NCI-H1092 (cell line): ENCODE measurements around the gene CDK13.
"Not testable (repeated sequence)": the region's sequence is repeated elsewhere in the genome, so short reads cannot be mapped to it uniquely, and the experiment has no call there.

Source experiments
- DNase-seq: peaks from one replicate; lab custom pipeline; 2025; lab: John Stamatoyannopoulos, UW

The CDK13 gene

DNA sequence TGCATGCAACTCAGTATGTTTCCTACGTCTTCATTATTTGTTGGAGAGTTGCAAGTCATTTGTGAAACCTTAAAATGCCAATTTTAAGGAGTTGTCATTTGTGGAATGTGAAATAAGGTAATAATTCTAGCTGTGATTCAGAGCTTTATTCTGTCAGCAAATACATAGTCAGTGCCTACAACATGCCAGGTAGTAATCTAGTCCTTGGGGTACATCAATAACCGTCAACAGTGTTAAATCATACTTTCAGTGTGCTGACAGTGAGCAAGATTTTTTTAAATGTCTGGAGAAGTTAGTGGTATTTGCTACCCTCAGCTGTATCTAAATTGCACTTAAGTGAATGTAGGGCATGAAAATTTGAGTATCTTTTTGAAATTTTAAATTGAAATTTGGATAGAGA lies 147.7 kb downstream of the CDK13 start:
- no peak for DNase-seq

DNA sequence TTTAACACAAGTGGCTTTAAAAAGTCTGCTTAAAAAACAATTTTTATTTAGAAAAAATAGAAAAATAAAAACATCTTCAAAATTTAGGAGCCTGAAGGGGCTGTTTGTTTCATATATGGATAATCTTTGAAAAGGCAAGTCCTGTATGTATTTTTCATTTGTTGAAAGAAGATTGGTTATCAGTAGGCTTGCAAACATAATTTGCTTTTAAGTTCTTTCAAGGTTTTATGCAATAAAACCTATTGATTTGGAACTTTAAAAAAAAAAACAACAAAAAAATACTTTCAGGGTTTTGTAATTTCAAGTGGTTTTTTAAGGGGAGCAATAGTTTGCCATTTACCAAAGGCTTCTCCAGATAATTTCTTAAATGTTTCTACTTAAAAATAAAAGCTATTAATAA lies 148.8 kb downstream of the CDK13 start:
- DNase-seq: no peak

GRCh38 chr7:40099837-40100236 lies 149.8 kb downstream of the CDK13 start:
- no peak for DNase-seq

DNA sequence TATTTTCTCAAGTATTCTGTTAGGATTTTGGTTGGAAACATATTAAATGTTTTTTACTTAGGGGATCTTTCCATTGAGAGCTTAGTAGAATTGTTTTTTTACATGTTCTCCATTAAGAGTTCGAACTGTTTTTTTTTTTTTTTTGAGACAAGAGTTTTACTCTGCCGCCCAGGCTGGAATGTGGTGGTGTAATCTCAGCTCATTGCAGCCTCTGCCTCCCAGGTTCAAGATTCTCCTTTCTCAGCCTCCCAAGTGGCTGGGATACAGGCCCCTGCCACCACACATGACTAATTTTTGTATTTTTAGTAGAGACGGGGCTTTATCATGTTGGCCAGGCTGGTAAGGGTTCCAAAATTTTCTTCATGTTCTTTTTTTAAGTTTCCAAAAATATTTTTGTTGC lies 151.1 kb downstream of the CDK13 start:
- no peak for DNase-seq

DNA sequence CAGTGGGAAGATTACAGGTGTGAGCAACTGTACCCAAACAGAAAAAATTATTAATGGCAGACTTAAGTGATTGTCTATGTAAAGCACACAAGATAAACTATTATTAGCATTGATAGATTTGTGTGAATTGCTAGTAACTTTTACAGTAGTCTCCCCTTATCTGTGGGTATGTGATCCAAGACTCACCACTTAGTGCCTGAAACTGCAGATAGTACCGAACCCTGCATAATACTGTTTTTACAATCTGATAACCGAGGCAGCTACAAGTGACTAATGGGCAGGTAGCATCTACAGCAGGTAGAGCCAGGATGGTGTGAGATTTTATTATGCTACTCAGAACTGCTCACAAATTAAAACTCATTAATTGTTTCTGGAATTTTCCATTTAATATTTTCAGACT lies 152.8 kb downstream of the CDK13 start:
- DNase-seq: no peak

- no peak for DNase-seq
These were observed 155.9 kb downstream of the CDK13 start for GRCh38 chr7:40105879-40106473.

GRCh38 chr7:40115936-40116335 lies 165.9 kb downstream of the CDK13 start:
- no peak for DNase-seq

GRCh38 chr7:40117199-40117598 lies 167.1 kb downstream of the CDK13 start:
- DNase-seq: not testable (repeated sequence)

GRCh38 chr7:40118201-40118600 lies 168.1 kb downstream of the CDK13 start:
- not testable (repeated sequence) for DNase-seq

DNA sequence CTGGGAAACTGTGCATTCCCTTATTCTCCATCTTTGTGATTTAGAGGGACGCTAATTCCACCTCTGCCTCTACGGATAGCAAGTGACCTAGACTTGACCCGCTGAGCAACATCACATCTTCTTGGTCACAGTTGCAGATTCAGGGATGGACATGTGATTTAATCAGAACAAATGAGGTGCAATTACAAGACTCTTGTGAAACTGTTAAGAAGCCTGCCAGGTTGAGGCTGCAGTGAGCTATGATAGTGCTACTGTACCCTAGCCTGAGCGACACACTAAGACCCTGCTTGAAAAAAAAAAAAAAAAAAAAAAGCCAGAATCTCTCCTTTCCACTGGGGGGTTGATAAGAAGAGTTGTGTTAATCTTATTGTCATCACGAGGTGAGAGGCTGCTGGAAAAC lies 170.0 kb downstream of the CDK13 start:
- no peak for DNase-seq

GRCh38 chr7:40122100-40122939 lies 172.3 kb downstream of the CDK13 start:
- DNase-seq: not testable (repeated sequence)

GRCh38 chr7:40122940-40123254 lies 172.8 kb downstream of the CDK13 start:
- DNase-seq: no peak

DNA sequence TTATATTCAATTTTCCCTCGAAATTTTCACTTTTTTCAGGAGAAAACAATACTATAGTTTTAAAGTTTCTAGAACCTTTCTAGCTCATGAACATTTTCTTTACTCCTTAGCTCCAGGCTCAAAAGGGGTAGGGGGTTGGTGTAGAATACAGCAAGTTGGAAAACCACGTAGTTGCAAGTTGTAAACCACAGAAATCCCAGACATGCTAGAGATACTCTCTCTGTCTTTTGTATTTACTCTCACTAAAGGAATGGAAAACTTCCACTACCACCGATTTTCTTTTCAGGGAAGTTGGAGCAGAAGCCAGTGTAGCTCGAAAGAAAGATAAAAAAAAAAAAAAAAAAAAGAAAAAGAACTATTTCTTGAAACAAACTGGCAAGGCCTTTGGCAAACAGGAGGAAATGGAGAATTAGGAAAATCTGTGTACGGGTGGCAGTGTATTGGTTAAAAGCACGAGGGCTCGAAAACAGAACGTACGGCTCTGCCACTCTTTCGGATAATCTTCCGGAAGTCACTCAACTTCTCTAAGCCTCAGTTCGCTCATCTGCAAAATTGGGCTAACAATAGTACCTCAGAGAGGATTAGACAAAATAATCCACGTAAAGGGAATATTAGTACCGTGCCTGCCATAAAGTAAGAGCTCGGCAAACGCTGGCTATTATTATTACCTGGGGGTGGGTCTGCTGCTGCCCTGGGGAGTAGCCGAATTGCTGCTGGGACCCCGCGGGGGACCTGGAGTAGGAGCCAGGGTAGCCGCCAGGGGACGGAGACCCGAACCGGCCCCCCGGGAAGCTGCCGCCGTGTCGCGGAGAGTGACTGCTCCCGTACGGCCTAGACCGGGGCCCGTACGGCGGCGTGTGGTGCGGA lies 183.7 kb downstream of the CDK13 start:
- DNase-seq: no peak

GRCh38 chr7:40134428-40135316 lies 184.6 kb downstream of the CDK13 start, which contains the start of the genes MPLKIP and SUGCT:
MPLKIP (minus strand) TSS chr7:40134622; CDS start chr7:40134567, 55 bp downstream.
SUGCT (plus strand) TSS chr7:40135005.
- DNase-seq: peak; percentile 83

DNA sequence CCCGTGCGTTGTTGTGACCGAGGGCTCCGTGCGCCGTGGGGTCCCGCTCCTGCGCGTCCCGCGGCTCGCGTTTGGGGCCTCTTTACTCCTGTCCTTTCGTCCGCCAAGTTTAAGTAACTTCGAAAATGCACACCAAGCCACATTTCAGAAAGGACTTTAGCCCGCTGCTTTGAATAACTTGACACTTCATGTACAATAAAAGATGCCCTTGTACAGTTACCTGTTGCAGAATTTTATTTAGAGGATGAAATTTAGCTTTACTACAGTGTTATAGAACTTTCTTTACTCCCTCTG lies 185.2 kb downstream of the CDK13 start:
- DNase-seq: no peak

DNA sequence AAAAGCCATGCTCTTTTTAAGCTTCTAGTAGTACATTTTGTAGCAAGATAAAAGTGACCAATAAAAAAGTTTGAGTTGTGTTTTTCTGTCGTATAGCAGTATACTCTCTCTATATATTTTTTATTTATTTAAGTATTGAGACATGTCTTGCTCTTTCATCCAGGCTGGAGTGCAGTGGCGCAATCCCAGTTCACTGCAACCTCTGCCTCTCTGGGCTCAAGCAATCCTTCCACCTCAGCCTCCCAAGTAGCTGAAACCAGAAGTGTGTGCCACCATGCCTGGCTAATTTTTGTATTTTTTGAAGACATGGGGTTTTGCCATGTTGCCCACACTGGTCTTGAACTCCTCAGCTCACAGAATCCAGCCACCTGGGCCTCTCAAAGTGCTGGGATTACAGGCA lies 187.5 kb downstream of the CDK13 start:
- DNase-seq: no peak

DNA sequence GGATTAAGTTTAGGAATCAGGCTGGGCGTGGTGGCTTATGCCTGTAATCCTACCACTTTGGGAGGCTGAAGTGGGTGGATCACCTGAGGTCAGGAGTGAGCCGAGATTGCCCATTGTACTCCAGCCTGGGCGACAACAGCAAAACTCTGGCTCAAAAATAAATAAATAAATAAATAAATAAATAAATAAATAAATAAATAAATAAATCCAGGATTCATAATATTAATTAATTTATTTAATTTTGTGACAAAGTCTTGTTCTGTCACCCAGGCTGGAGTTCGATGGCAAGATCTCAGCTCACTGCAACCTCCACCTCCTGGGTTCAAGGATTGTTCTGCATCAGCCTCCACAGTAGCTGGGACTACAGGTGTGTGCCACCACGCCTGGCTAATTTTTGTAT lies 188.9 kb downstream of the CDK13 start:
- no peak for DNase-seq

DNA sequence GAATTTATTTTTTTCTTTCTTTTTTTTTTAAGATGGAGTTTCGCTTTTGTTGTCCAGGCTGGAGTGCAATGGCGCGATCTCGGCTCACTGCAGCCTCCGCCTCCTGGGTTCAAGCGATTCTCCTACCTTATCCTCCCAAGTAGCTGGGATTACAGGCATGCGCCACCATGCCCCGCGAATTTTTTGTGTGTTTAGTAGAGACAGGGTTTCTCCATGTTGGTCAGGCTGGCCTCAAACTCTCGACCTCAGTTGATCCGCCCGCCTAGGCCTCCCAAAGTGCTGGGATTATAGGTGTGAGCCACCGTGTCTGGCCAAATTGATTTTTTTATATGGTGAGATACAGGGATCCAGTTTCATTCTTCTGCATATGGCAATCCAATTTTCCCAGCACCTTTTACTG lies 189.8 kb downstream of the CDK13 start:
- not testable (repeated sequence) for DNase-seq

- DNase-seq: not testable (repeated sequence)
These were observed 191.9 kb downstream of the CDK13 start for GRCh38 chr7:40141916-40142315.

DNA sequence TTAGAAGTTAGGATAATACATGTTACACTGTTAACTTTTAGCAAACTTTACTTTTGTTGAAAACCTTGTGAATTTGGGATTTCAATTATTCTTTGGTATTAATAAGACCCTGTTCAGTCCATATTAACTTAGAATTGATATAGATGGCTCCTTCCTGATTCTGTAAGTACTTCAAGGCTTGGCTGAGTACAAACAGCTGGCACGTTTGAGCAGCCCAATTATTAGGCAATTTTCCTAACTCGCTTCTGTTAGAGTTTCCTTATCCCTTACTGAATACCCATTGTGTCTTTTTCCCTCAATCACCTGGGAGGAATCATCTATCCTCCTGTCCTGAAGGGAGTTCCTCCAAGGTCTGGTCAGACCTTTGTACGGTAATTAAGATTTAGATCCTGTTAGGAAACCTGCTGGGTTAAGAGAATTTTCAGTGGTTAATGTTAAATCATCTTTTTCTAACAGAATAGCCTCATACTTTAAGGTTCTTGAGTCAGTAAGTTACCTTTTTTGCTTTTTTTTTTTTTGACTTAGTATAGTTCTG lies 195.6 kb downstream of the CDK13 start:
- DNase-seq: not testable (repeated sequence)

GRCh38 chr7:40147371-40148246 lies 197.6 kb downstream of the CDK13 start:
- DNase-seq: no peak
